ENCODE data around the gene PCK2.

The PCK2 gene

GRCh38 chr14:24146453-24146977 lies 52.4 kb downstream of the PCK2 start, which contains the start of gene PSME2:
PSME2 (minus strand) TSS chr14:24146610; CDS start chr14:24146581, 29 bp downstream.
- Histone ChIP-seq H3K4me1 (ENCODE audit: control insufficient read depth, insufficient read depth, low read length) (peaks cover 20% of the 10 kb centered on the region), H3K4me3 (ENCODE audit: low read length) (peak within 1 kb of the TSS; percentile 92), H3K9ac (ENCODE audit: low read length) (peak within 1 kb of the TSS; percentile 66), H3K27ac (ENCODE audit: low read depth, low read length) (peak within 1 kb of the TSS; percentile 92), H3K36me3 (ENCODE audit: control insufficient read depth, insufficient read depth, low read length) (peaks cover 14% of the 10 kb centered on the region), H3K27me3 (ENCODE audit: control insufficient read depth, insufficient read depth, low read length) (no peaks in the 10 kb centered on the region)

GRCh38 chr14:24146978-24147760 lies 53.1 kb downstream of the PCK2 start, which contains the start of gene RNF31:
RNF31 (plus strand) TSS chr14:24147498; CDS start chr14:24147699, 201 bp downstream.
- peaks cover 19% of the 10 kb centered on the region for H3K36me3 ChIP-seq (ENCODE audit: control insufficient read depth, insufficient read depth, low read length)
- H3K27ac ChIP-seq (ENCODE audit: low read depth, low read length), result peak within 1 kb of the TSS; percentile 92
- H3K4me1 ChIP-seq (ENCODE audit: control insufficient read depth, insufficient read depth, low read length), result peaks cover 16% of the 10 kb centered on the region

GRCh38 chr14:24147761-24148428 lies 53.8 kb downstream of the PCK2 start:
- Histone ChIP-seq H3K9ac (ENCODE audit: low read length) (peak overlapping the region; percentile 58), H3K27ac (ENCODE audit: low read depth, low read length) (peak overlapping the region; percentile 81), H3K4me3 (ENCODE audit: low read length) (peak overlapping the region; percentile 92), H3K4me1 (ENCODE audit: control insufficient read depth, insufficient read depth, low read length) (peaks cover 16% of the 10 kb centered on the region), H3K27me3 (ENCODE audit: control insufficient read depth, insufficient read depth, low read length) (no peaks in the 10 kb centered on the region), H3K36me3 (ENCODE audit: control insufficient read depth, insufficient read depth, low read length) (peaks cover 19% of the 10 kb centered on the region)

More at GRCh38 chr14:24146978-24147760, 53.1 kb downstream of the PCK2 start, which contains the start of gene RNF31:
- Histone ChIP-seq H3K27me3 (ENCODE audit: control insufficient read depth, insufficient read depth, low read length) (no peaks in the 10 kb centered on the region), H3K9ac (ENCODE audit: low read length) (peak within 1 kb of the TSS; percentile 66), H3K4me3 (ENCODE audit: low read length) (peak within 1 kb of the TSS; percentile 92)

- H3K9ac ChIP-seq (ENCODE audit: low read length), result no peak overlapping the region
Observed at GRCh38 chr14:24149302-24149969, 55.3 kb downstream of the PCK2 start.

GRCh38 chr14:24150061-24150460 lies 56.0 kb downstream of the PCK2 start:
- Histone ChIP-seq H3K27ac (ENCODE audit: low read depth, low read length) (no peak overlapping the region), H3K27me3 (ENCODE audit: control insufficient read depth, insufficient read depth, low read length) (no peaks in the 10 kb centered on the region), H3K4me3 (ENCODE audit: low read length) (no peak overlapping the region), H3K36me3 (ENCODE audit: control insufficient read depth, insufficient read depth, low read length) (peaks cover 29% of the 10 kb centered on the region), H3K4me1 (ENCODE audit: control insufficient read depth, insufficient read depth, low read length) (peaks cover 16% of the 10 kb centered on the region), H3K9ac (ENCODE audit: low read length) (no peak overlapping the region)

More at GRCh38 chr14:24149302-24149969, 55.3 kb downstream of the PCK2 start:
- peaks cover 16% of the 10 kb centered on the region for H3K4me1 ChIP-seq (ENCODE audit: control insufficient read depth, insufficient read depth, low read length)
- no peaks in the 10 kb centered on the region for H3K27me3 ChIP-seq (ENCODE audit: control insufficient read depth, insufficient read depth, low read length)
- H3K27ac ChIP-seq (ENCODE audit: low read depth, low read length), result no peak overlapping the region
- H3K36me3 ChIP-seq (ENCODE audit: control insufficient read depth, insufficient read depth, low read length), result peaks cover 22% of the 10 kb centered on the region
- no peak overlapping the region for H3K4me3 ChIP-seq (ENCODE audit: low read length)

GRCh38 chr14:24150567-24150966 lies 56.5 kb downstream of the PCK2 start:
- Histone ChIP-seq H3K4me1 (ENCODE audit: control insufficient read depth, insufficient read depth, low read length) (peaks cover 13% of the 10 kb centered on the region), H3K9ac (ENCODE audit: low read length) (no peak overlapping the region), H3K36me3 (ENCODE audit: control insufficient read depth, insufficient read depth, low read length) (peaks cover 34% of the 10 kb centered on the region), H3K27ac (ENCODE audit: low read depth, low read length) (no peak overlapping the region), H3K27me3 (ENCODE audit: control insufficient read depth, insufficient read depth, low read length) (no peaks in the 10 kb centered on the region), H3K4me3 (ENCODE audit: low read length) (no peak overlapping the region)

- no peak overlapping the region for H3K4me3 ChIP-seq (ENCODE audit: low read length)
- H3K36me3 ChIP-seq (ENCODE audit: control insufficient read depth, insufficient read depth, low read length), result peaks cover 38% of the 10 kb centered on the region
- H3K4me1 ChIP-seq (ENCODE audit: control insufficient read depth, insufficient read depth, low read length), result peaks cover 9% of the 10 kb centered on the region
- H3K27ac ChIP-seq (ENCODE audit: low read depth, low read length), result no peak overlapping the region
- no peaks in the 10 kb centered on the region for H3K27me3 ChIP-seq (ENCODE audit: control insufficient read depth, insufficient read depth, low read length)
- H3K9ac ChIP-seq (ENCODE audit: low read length), result no peak overlapping the region
Observed at GRCh38 chr14:24150993-24151392, 56.9 kb downstream of the PCK2 start.

GRCh38 chr14:24151404-24152080 lies 57.4 kb downstream of the PCK2 start:
- H3K9ac ChIP-seq (ENCODE audit: low read length), result no peak overlapping the region
- H3K4me1 ChIP-seq (ENCODE audit: control insufficient read depth, insufficient read depth, low read length), result peaks cover 7% of the 10 kb centered on the region
- peaks cover 39% of the 10 kb centered on the region for H3K36me3 ChIP-seq (ENCODE audit: control insufficient read depth, insufficient read depth, low read length)
- H3K27ac ChIP-seq (ENCODE audit: low read depth, low read length), result no peak overlapping the region
- H3K27me3 ChIP-seq (ENCODE audit: control insufficient read depth, insufficient read depth, low read length), result no peaks in the 10 kb centered on the region
- H3K4me3 ChIP-seq (ENCODE audit: low read length), result no peak overlapping the region
